HL-60 (cell line): ENCODE measurements around the gene CCR5AS.

ENCODE experiments used
- TF ChIP-seq, protein P1 (sequence below): IDR thresholded peaks from one replicate; pipeline ENCODE4 v1.5.1; 2011; ENCODE audit warnings: low read length, control low read depth, inconsistent platforms; ENCODE audit not compliant: insufficient read depth
- TF ChIP-seq, protein P2 (sequence below): IDR thresholded peaks from 2 replicates; pipeline ENCODE4 v1.6.1; 2012; ENCODE audit warnings: low read depth; ENCODE audit not compliant: insufficient replicate concordance

DNA sequence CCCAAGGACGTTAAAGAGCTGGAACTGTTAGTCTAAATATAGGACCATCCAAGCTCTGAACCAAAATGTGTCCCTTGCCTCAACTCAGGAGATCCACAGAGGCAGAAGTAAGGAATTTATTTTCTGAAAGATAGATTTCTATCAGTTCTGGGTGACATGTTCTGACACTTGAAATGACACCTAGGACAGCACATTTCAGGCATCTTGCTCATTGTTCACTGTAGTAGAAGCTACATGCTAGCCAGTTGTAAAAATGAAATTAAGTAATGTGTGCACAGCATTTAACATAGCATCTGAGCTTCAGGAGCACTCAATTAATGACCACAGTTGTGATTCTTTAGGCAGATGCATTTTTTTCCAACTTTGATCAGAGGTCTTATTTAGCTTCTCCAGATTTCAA is 52.4 kb downstream of the CCR5AS start:
- TF ChIP-seq, protein P1, sequence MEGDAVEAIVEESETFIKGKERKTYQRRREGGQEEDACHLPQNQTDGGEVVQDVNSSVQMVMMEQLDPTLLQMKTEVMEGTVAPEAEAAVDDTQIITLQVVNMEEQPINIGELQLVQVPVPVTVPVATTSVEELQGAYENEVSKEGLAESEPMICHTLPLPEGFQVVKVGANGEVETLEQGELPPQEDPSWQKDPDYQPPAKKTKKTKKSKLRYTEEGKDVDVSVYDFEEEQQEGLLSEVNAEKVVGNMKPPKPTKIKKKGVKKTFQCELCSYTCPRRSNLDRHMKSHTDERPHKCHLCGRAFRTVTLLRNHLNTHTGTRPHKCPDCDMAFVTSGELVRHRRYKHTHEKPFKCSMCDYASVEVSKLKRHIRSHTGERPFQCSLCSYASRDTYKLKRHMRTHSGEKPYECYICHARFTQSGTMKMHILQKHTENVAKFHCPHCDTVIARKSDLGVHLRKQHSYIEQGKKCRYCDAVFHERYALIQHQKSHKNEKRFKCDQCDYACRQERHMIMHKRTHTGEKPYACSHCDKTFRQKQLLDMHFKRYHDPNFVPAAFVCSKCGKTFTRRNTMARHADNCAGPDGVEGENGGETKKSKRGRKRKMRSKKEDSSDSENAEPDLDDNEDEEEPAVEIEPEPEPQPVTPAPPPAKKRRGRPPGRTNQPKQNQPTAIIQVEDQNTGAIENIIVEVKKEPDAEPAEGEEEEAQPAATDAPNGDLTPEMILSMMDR: no peak
- TF ChIP-seq, protein P2, sequence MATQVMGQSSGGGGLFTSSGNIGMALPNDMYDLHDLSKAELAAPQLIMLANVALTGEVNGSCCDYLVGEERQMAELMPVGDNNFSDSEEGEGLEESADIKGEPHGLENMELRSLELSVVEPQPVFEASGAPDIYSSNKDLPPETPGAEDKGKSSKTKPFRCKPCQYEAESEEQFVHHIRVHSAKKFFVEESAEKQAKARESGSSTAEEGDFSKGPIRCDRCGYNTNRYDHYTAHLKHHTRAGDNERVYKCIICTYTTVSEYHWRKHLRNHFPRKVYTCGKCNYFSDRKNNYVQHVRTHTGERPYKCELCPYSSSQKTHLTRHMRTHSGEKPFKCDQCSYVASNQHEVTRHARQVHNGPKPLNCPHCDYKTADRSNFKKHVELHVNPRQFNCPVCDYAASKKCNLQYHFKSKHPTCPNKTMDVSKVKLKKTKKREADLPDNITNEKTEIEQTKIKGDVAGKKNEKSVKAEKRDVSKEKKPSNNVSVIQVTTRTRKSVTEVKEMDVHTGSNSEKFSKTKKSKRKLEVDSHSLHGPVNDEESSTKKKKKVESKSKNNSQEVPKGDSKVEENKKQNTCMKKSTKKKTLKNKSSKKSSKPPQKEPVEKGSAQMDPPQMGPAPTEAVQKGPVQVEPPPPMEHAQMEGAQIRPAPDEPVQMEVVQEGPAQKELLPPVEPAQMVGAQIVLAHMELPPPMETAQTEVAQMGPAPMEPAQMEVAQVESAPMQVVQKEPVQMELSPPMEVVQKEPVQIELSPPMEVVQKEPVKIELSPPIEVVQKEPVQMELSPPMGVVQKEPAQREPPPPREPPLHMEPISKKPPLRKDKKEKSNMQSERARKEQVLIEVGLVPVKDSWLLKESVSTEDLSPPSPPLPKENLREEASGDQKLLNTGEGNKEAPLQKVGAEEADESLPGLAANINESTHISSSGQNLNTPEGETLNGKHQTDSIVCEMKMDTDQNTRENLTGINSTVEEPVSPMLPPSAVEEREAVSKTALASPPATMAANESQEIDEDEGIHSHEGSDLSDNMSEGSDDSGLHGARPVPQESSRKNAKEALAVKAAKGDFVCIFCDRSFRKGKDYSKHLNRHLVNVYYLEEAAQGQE: no peak
